Lung (tissue), 12 donors: Measurements from ENCODE around the gene TLX2. TPM values are rescaled to one million over a fixed set of nuclear protein-coding genes. Genes with fewer than 3 reads are reported as not detected.
"Not testable (repeated sequence)": the region's sequence is repeated elsewhere in the genome, so short reads cannot be mapped to it uniquely, and the experiment has no call there.

ENCODE experiments used
- ATAC-seq: fragments of 200-7000 bp; cut with Tn5 transposase; one replicate; pipeline ENCODE4 v1.9.1; 2020; ENCODE audit warnings: moderate number of reproducible peaks; ENCODE audit not compliant: insufficient read depth, low FRiP score
- DNase-seq, 3 donors: peaks; one replicate each; pipeline ENCODE4 v3.0.0-alpha.2; 2013 to 2017
- H3K27ac ChIP-seq, 2 donors: one replicate each; pipeline ENCODE4 v1.5.1; 2013; ENCODE audit warnings: mild to moderate bottlenecking in 2 of 2, moderate library complexity in 2 of 2, control low read depth in 1 of 2, inconsistent platforms in 1 of 2, low read depth in 1 of 2, low read length in 1 of 2
- H3K27me3 ChIP-seq, 3 donors: one replicate each; pipeline ENCODE4 v1.5.1; 2013; ENCODE audit warnings: low read length in 2 of 3; ENCODE audit not compliant: control insufficient read depth in 3 of 3, insufficient read depth in 3 of 3
- H3K36me3 ChIP-seq, 4 donors: one replicate each; pipeline ENCODE4 v1.5.1; 2013; ENCODE audit warnings: low read length in 4 of 4, mild to moderate bottlenecking in 1 of 4, moderate library complexity in 1 of 4; ENCODE audit not compliant: control insufficient read depth in 4 of 4, insufficient read depth in 4 of 4
- H3K4me1 ChIP-seq, 5 donors: one replicate each; pipeline ENCODE4 v1.5.1; 2013; ENCODE audit warnings: low read length in 5 of 5, mild to moderate bottlenecking in 2 of 5, moderate library complexity in 1 of 5; ENCODE audit not compliant: control insufficient read depth in 5 of 5, insufficient read depth in 5 of 5
- H3K4me3 ChIP-seq: one replicate; pipeline ENCODE4 v1.5.1; 2013; ENCODE audit warnings: mild to moderate bottlenecking, control low read depth, moderate library complexity
- H3K9ac ChIP-seq, 2 donors: one replicate each; pipeline ENCODE4 v1.5.1; 2013; ENCODE audit warnings: low read length in 2 of 2, control low read depth in 1 of 2; ENCODE audit not compliant: insufficient read depth in 1 of 2
- H3K9me3 ChIP-seq, 4 donors: one replicate each; pipeline ENCODE4 v1.5.1; 2013; ENCODE audit warnings: low read length in 3 of 4, mild to moderate bottlenecking in 1 of 4, moderate library complexity in 1 of 4; ENCODE audit not compliant: control insufficient read depth in 4 of 4, insufficient read depth in 3 of 4
- WGBS, 2 donors: extraction: QIAGEN DNeasy Blood & Tissue Kit; methylation state at CpG; one replicate each; pipeline ENCODE4 v1.1.7; 2013; 5-methylcytosine and 5-hydroxymethylcytosine counted together
- polyA plus RNA-seq, 2 donors: library from polyadenylated mRNA; stranded (reverse); fragments of 200-250 nt; gene quantifications; one replicate each; pipeline ENCODE4 v1.2.1, GENCODE V29; 2013
- total RNA-seq, 2 donors: library from RNA; depleted of rRNA in 1 of 2; stranded (reverse); fragments of >200 nt in 1 of 2; gene quantifications; one replicate each; pipeline ENCODE4 v1.2.1, GENCODE V29; 2014 to 2021
- TF ChIP-seq, protein P1 (sequence below): IDR thresholded peaks from 2 replicates; pipeline ENCODE4 v1.5.1; 2012; ENCODE audit warnings: mild to moderate bottlenecking; ENCODE audit errors: control extremely low read depth, extremely low read depth
- donor health status: control.
- donor health status: control.
- donor health status: Bipolar disorder and iron deficiency.
- donor health status: healthy.
- donor health status: DM: yes; HTN: yes; CAD: no.

TLX2 gene
- total and polyA plus RNA-seq, 4 donors: 0.03 TPM; not detected in 3

DNA sequence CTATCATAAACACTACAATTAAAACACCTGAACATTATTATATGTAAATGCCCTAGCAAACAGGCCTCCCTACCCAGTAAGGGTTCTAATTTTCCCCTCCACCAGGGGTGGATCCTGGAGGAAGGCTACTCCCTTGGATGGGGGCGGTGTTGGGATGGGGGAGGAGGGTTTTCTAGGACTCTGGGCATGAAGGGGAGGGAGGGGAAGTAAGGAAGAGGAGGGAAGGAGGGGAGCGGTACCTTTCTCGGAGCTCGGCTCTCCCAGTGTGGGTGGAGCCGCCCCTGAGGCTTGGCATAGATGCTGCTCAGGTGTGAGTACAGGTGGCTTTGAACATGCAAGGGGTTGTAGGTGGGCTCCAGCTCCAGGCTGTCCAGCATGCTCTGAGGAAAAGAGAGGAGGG is 45.7 kb downstream of the TLX2 start:
- WGBS, 2 donors: 46 to 68% methylated on average over 5 of the region's 5 CpGs

DNA sequence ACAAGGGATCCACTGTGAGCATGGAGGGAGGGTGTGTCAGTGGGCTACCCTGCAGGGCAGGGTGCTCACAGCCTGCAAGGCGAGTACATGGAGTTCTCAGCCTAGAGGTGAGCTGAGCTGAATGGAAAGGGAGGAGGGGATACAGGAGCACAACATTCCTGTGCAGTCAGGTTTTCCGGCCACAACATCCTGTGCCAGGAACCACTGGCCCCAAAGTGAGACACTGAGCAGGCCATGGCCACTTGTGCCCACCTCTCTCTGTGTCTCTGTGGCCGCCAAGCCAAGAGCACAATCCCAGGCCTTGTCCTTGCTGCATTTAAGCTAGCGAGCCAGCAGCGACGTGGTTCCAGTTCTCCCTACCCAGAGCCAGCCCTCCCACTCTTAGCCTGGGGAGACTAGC is 46.3 kb downstream of the TLX2 start:
- no peak overlapping the region for H3K4me3 ChIP-seq
- no peaks in the 10 kb centered on the region for H3K9me3 ChIP-seq
- TF ChIP-seq, protein P1, sequence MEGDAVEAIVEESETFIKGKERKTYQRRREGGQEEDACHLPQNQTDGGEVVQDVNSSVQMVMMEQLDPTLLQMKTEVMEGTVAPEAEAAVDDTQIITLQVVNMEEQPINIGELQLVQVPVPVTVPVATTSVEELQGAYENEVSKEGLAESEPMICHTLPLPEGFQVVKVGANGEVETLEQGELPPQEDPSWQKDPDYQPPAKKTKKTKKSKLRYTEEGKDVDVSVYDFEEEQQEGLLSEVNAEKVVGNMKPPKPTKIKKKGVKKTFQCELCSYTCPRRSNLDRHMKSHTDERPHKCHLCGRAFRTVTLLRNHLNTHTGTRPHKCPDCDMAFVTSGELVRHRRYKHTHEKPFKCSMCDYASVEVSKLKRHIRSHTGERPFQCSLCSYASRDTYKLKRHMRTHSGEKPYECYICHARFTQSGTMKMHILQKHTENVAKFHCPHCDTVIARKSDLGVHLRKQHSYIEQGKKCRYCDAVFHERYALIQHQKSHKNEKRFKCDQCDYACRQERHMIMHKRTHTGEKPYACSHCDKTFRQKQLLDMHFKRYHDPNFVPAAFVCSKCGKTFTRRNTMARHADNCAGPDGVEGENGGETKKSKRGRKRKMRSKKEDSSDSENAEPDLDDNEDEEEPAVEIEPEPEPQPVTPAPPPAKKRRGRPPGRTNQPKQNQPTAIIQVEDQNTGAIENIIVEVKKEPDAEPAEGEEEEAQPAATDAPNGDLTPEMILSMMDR: no peak

More for the DNA sequence above, 45.7 kb downstream of the TLX2 start:
- no peak overlapping the region for H3K27ac ChIP-seq
- peaks cover 0 to 7% (median 0%) of the 10 kb centered on the region in 4 donors for H3K36me3 ChIP-seq
- no peaks in the 10 kb centered on the region for H3K9me3 ChIP-seq
- no peak for ATAC-seq
- H3K27me3 ChIP-seq: peaks cover 0 to 25% (median 13%) of the 10 kb centered on the region in 3 donors
- no peak for DNase-seq
- TF ChIP-seq, protein P1: no peak
- no peak overlapping the region for H3K4me3 ChIP-seq
- H3K4me1 ChIP-seq: peaks cover 0 to 5% (median 0%) of the 10 kb centered on the region in 5 donors
- H3K9ac ChIP-seq: no peak overlapping the region

DNA sequence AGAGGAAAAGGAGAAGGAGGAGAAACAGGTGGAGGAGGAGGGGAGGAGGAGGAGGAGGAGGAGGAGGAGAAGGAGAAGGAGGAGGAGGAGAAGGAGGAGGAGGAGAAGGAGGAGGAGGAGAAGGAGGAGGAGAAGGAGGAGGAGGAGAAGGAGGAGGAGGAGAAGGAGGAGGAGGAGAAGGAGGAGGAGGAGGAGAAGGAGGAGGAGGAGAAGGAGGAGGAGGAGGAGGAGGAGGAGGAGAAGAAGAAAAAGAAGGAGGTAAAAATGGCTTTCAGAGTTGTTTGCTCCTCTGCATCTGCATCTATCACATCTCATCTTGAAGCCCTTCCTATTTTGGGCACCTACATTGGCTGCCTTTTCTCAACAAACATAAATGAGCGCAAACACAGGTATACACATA is 46.8 kb downstream of the TLX2 start:
- H3K9ac ChIP-seq, H3K36me3 ChIP-seq, ATAC-seq, H3K27ac ChIP-seq, H3K4me1 ChIP-seq, H3K9me3 ChIP-seq, H3K4me3 ChIP-seq, DNase-seq: not testable (repeated sequence)
- 98 to 100% methylated on average over 1 of the region's 1 CpG for WGBS, 2 donors
- peaks cover 0 to 25% (median 13%) of the 10 kb centered on the region in 3 donors for H3K27me3 ChIP-seq

More for the DNA sequence above, 46.3 kb downstream of the TLX2 start:
- H3K27ac ChIP-seq: no peak overlapping the region
- ATAC-seq (no peak), DNase-seq (no peak)
- peaks cover 0 to 3% (median 0%) of the 10 kb centered on the region in 5 donors for H3K4me1 ChIP-seq
- no peak overlapping the region for H3K9ac ChIP-seq
- 65 to 66% methylated on average over 6 of the region's 6 CpGs for WGBS, 2 donors
- H3K36me3 ChIP-seq: peaks cover 0 to 7% (median 0%) of the 10 kb centered on the region in 4 donors
- H3K27me3 ChIP-seq: peaks cover 0 to 25% (median 13%) of the 10 kb centered on the region in 3 donors

DNA sequence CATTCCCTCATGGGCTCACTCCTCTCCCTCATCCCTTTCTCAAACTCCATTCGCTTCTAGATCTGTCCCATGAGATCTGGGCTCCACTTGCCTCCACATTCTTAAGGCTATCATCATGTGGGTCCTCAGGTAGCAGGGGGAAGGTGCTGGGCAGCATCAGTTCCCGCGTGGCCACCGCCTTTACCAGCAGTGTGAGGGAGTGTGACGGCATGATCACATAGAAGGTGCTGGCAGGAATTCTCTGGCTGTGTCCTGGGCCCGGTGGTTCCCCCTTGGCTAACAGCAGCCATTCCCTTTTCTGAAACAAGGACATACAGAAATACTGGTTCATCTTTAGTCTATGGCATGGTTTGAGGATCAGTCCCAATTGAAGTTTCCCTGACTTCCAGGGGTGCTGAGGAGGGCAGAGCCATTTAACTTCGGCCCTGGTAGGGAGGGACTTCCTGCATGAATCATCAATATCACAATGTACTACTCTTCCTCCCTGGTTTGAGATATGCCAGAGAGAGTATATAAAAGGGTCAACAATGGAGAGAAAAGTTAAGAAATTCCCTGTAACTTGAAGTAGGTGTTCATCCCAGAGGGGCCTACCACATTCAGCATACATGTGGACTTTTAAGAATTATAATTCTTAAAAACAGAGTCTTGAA is 48.0 kb downstream of the TLX2 start:
- peaks cover 0 to 25% (median 13%) of the 10 kb centered on the region in 3 donors for H3K27me3 ChIP-seq
- no peaks in the 10 kb centered on the region for H3K9me3 ChIP-seq
- DNase-seq (no peak), ATAC-seq (no peak)
- H3K27ac ChIP-seq: no peak overlapping the region
- H3K36me3 ChIP-seq: no peaks in the 10 kb centered on the region
- TF ChIP-seq, protein P1: no peak
- no peaks in the 10 kb centered on the region for H3K4me1 ChIP-seq
- no peak overlapping the region for H3K4me3 ChIP-seq
- 79 to 85% methylated on average over 7 of the region's 7 CpGs for WGBS, 2 donors
- H3K9ac ChIP-seq: no peak overlapping the region
